PFSK-1 (cell line): ENCODE results near the gene MRPS2.

Source experiments
- FOXP2 ChIP-seq: optimal IDR thresholded peaks from 2 replicates; pipeline ENCODE3; 2011; ENCODE audit warnings: borderline replicate concordance, control low read depth, inconsistent platforms; ENCODE audit not compliant: insufficient read depth; ENCODE audit errors: extremely low read length, extremely low read depth
- POLR2AphosphoS5 ChIP-seq: IDR thresholded peaks from 2 replicates; pipeline ENCODE4 v1.6.1; 2012; ENCODE audit warnings: low read depth, mild to moderate bottlenecking, control low read depth, low read length, moderate library complexity
- SIN3A ChIP-seq: IDR thresholded peaks from 2 replicates; pipeline ENCODE4 v1.6.1; 2012; ENCODE audit warnings: mild to moderate bottlenecking, low read length, moderate library complexity, borderline replicate concordance; ENCODE audit not compliant: insufficient read depth
- TAF1 ChIP-seq: IDR thresholded peaks from 2 replicates; pipeline ENCODE4 v1.6.1; 2012; ENCODE audit warnings: low read length, control low read depth, borderline replicate concordance; ENCODE audit not compliant: insufficient read depth
- TF ChIP-seq, protein P1 (sequence below), 2 experiments: IDR thresholded peaks; 2 replicates each; pipeline versions ENCODE4 v1.6.1 to v1.8.0; 2011 to 2012; ENCODE audit warnings: low read depth in 2 of 2, low read length in 2 of 2, control low read depth in 1 of 2, inconsistent platforms in 1 of 2, mild to moderate bottlenecking in 1 of 2, moderate library complexity in 1 of 2; ENCODE audit not compliant: insufficient read depth in 1 of 2

Gene MRPS2

DNA sequence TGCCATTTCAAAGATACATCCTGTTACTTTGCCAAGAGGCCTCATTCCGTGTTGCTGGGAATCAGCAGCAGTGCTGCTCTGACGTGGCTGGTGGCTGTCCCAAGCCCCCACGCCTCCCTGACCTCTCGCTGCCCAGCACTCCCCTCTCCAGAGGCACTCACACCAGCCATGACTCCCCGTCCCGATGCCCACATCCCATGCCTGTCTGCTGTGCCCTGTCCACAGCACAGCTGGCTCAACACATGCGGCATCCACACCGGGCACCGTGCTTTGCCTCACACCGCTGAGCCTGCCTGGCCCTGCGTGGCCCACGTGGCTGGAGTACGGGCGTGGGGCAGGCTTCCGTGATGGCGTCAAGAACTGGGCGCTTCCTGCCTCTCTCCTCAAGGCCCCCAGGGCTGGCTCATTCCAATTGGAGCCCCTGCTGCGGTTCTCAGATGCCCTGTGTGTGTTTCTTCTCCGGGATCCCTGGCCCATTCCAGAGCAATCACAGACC is 12.9 kb downstream of the MRPS2 start:
- no peak for TF ChIP-seq SIN3A
- TF ChIP-seq FOXP2: no peak
- TF ChIP-seq TAF1: no peak
- TF ChIP-seq, protein P1, sequence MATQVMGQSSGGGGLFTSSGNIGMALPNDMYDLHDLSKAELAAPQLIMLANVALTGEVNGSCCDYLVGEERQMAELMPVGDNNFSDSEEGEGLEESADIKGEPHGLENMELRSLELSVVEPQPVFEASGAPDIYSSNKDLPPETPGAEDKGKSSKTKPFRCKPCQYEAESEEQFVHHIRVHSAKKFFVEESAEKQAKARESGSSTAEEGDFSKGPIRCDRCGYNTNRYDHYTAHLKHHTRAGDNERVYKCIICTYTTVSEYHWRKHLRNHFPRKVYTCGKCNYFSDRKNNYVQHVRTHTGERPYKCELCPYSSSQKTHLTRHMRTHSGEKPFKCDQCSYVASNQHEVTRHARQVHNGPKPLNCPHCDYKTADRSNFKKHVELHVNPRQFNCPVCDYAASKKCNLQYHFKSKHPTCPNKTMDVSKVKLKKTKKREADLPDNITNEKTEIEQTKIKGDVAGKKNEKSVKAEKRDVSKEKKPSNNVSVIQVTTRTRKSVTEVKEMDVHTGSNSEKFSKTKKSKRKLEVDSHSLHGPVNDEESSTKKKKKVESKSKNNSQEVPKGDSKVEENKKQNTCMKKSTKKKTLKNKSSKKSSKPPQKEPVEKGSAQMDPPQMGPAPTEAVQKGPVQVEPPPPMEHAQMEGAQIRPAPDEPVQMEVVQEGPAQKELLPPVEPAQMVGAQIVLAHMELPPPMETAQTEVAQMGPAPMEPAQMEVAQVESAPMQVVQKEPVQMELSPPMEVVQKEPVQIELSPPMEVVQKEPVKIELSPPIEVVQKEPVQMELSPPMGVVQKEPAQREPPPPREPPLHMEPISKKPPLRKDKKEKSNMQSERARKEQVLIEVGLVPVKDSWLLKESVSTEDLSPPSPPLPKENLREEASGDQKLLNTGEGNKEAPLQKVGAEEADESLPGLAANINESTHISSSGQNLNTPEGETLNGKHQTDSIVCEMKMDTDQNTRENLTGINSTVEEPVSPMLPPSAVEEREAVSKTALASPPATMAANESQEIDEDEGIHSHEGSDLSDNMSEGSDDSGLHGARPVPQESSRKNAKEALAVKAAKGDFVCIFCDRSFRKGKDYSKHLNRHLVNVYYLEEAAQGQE (IDR thresholded peaks at IDR 0.05; ENCODE audit: insufficient read depth in 1 of 2, low read depth in 2 of 2, low read length in 2 of 2): no peak
- no peak for TF ChIP-seq POLR2AphosphoS5

DNA sequence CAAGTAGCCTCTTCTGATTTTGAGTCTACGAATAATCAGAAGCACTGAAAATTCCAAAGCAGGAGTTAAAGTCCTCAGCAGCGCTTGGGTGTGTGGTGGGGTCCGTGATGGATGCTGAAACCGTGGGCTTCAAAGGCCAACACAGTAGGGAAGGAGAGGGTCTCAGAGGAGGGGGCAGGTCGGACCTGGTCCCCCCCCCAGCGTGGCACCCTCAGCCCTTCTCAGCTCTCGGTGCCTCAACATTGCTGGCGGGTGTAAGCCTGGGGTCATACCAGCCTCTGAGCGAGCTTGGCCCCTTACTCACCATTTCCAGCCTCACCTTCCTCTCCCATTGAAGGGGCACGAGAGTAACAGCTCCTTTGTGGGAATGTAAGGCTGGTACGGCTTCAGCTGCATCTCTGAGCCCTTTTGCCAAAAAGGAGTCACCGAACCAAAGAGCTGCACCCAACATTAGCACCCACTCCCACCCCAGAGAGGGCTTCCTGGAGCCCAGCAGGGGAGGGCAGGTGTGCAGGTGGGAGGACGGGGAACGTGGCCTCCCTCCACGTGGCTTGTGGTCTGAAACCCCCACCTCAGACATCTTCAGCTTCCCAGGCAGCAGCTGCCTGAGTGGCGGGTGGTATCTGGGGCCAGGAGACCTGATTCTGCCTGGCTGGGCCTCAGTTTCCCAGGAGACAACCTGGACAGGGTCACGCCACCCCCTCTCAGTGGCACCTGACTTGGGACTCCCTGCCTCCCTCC is 14.0 kb downstream of the MRPS2 start:
- TF ChIP-seq POLR2AphosphoS5 (no peak), SIN3A (no peak), TAF1 (no peak), FOXP2 (no peak)
- TF ChIP-seq, protein P1 (IDR thresholded peaks at IDR 0.05; ENCODE audit: insufficient read depth in 1 of 2, low read depth in 2 of 2, low read length in 2 of 2): no peak

DNA sequence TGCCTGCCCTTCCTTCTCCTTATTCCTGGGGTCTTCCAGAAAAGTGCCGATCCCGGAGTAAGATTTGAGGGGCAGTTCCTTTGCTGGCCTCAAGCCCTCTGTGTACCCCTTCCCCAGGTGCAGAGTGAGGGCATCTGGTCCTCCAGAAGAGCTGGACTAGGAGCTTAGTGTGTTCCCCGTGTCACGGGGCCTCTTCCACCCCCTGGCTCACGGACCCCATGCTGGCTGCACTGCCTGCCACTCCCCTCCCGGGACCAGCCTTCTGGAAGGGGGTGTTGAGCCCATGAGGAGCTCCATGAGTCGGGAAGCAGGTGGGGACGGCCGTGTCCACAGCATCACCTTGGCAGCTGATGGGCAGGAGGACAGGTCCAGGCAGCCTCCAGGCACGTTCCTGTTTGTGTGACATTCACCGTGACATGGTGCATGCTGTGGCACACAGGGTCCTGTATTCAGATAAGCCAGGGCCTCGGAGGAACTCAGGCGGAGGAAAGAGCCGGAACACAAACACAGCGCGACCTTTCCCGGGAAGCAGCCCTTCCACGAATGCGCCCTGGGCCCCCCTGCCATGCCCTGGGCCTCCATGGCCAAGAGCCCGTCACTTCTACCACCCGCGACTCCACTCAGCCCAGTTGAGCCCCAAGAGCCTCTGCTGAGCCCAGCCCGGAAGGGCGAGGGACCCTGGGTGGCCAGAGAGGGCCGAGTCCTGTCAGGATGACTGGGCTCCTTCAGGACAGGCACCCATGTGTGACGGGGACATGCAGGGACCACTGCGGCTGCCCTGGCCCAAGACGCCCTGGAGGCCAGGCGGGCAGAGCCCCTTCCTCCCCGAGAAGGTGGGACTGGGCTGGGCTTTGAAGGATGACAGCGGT is 14.8 kb downstream of the MRPS2 start:
- no peak for TF ChIP-seq POLR2AphosphoS5
- TF ChIP-seq, protein P1 (IDR thresholded peaks at IDR 0.05; ENCODE audit: insufficient read depth in 1 of 2, low read depth in 2 of 2, low read length in 2 of 2): no peak
- TF ChIP-seq TAF1: no peak
- TF ChIP-seq FOXP2: no peak
- no peak for TF ChIP-seq SIN3A

GRCh38 chr9:135516132-135516860 is 15.8 kb downstream of the MRPS2 start:
- TF ChIP-seq FOXP2 (no peak), TAF1 (no peak), SIN3A (no peak), POLR2AphosphoS5 (no peak)
- TF ChIP-seq, protein P1 (IDR thresholded peaks at IDR 0.05; ENCODE audit: insufficient read depth in 1 of 2, low read depth in 2 of 2, low read length in 2 of 2): no peak
